ENCODE data around the gene MT1A.
A peak's percentile ranks its signal among the peaks of the same experiment; 100 is the strongest.

DNA sequence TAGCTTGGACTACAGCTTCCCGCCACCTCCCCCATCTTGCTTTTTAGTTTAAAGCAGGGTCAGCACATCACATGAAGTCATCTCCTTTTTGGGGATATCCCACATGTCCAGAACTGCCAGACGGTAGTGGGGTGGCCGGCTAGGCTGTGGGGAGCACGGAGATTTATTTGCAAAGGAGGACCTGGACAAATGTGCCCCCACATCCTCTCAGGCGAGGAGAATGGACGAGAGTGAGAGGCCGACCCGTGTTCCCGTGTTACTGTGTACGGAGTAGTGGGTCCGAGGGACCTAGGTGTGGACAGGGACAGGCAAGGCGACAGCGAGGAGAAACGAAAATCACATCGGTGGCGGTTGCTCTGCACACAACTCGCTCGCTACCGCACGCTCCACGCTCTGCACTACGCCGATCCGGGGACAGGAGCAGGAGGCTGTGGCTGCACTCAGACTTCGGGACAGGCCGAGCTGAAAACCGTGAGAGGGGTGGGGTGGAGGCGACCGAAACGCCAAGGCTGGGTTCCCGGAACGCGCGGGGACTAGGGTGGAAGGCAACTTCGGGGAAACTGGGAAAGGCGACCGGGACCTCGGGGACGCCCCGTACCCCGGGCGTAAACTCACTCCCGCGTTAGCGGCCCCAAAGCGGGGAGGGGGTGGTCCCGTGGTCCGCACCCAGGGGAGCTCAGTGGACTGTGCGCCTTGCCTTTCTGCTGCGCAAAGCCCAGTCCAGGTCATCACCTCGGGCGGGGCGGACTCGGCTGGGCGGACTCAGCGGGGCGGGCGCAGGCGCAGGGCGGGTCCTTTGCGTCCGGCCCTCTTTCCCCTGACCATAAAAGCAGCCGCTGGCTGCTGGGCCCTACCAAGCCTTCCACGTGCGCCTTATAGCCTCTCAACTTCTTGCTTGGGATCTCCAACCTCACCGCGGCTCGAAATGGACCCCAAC is at the start of gene MT1A:
- TF ChIP-seq CTCF (IDR thresholded peaks at IDR 0.05; ENCODE audit: extremely low read depth in 1 of 2, insufficient read depth in 1 of 2, low read depth in 1 of 2, low read length in 2 of 2) (no peak), MAX (IDR thresholded peaks at IDR 0.05; ENCODE audit: insufficient read depth, insufficient read length) (no peak), EZH2 (IDR thresholded peaks at IDR 0.05; ENCODE audit: borderline replicate concordance, low read depth, low read length, severe bottlenecking) (peak; percentile 61), POLR2AphosphoS5 (IDR thresholded peaks at IDR 0.05; ENCODE audit: insufficient read depth, low read depth, low read length) (no peak), MYC (IDR thresholded peaks at IDR 0.05; ENCODE audit: low read depth, low read length) (no peak), GATA2 (IDR thresholded peaks at IDR 0.05; ENCODE audit: insufficient read depth, insufficient read length, low read depth, low read length) (no peak), FOS (IDR thresholded peaks at IDR 0.05; ENCODE audit: borderline replicate concordance, insufficient read depth, low read length) (no peak), POLR2A (IDR thresholded peaks at IDR 0.05; ENCODE audit: low read depth, low read length) (peak; percentile 53)
